ENCODE measurements around the gene TUBB4B.
"Not testable (repeated sequence)": the region's sequence is repeated elsewhere in the genome, so short reads cannot be mapped to it uniquely, and the experiment has no call there.

Gene TUBB4B

DNA sequence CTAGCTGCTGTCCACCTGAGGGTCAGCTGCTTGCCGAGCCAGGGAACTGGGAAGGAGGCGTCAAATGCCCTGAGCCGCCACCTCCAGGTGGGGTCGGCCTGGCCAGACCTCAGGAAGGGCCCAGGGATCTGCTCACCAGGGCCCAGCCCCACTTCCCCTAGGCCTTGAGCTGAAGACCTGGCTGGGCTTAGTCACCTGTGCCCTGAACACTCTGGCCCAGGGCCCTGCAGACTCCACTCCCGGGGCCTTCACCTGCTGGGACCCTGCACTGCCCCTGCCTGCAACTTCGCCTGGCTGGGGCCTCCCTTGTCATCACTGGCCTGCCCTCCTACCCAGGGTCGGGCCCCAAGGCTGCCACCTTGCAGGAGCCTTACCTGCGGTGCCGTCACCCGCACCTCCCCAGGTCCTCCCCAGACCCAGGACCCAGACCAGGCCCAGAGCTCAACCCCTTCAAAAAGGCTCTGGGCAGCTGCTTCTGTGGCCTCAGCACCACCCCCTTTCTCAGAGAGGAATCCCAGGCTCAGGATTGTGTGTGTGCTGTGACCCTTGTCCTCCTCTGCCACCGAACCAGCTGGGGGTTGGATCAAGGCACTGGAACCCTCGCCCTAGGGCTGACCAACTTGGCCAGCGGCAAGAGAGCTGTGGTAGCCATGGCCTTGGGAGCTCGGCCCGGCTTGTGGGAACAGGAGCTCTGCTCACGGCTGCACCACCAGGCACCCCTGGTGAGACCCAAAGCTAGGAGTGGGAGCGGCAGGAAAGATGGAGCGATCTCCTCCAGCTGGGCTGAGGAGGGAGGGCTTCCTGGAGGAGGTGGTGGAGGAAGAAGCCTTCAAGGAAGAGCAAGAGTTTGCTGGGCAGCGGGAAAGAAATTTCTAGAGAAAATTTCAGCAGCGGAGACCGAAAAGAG, 12.9 kb downstream of the TUBB4B start:
- DNase-seq: no peak

DNA sequence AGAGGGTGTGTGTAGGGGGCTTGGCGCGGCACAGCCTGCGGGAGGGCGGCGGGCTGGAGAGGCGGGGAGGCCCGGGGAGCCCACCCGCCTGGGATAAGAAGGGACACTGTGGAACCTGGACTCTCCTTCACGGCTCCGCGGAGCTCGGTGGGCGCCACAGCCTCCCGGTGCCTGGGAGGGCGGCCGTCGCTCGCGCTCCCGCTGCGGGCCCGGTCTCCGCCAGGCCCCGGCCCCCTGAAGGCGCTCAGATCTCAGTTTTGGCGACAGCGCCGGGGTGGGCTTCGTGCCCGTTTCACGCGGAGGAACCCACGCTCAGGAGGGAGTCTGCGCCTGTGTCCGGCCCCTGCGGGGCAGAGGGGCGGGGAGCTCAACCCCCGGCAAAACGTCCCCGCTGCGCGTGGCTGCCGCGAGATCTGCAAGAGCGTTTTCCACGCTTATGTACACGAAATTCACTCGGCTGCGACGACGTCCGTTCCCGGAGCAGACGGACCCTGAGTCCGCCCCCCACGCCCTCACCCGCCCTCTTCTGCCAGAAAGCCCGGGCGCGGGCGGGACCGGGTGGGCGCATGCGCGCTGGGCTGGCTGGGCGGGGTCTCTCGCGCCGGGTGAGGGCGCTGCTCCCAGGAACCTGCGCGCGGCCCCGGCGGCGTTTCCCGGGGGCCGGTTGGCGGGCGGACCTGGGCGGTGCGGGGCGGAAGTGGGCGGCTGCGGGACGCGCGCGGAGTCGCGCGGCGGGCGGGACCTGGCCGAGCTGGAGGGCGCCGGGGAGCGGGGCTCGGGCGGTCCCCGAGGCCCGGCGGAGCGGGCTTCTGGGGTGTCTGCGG, 13.7 kb downstream of the TUBB4B start, which contains the start of gene NELFB:
Gene NELFB (plus strand): TSS at position 704 of the 824 bp plus-strand sequence.
- peak; percentile 96 for DNase-seq

DNA sequence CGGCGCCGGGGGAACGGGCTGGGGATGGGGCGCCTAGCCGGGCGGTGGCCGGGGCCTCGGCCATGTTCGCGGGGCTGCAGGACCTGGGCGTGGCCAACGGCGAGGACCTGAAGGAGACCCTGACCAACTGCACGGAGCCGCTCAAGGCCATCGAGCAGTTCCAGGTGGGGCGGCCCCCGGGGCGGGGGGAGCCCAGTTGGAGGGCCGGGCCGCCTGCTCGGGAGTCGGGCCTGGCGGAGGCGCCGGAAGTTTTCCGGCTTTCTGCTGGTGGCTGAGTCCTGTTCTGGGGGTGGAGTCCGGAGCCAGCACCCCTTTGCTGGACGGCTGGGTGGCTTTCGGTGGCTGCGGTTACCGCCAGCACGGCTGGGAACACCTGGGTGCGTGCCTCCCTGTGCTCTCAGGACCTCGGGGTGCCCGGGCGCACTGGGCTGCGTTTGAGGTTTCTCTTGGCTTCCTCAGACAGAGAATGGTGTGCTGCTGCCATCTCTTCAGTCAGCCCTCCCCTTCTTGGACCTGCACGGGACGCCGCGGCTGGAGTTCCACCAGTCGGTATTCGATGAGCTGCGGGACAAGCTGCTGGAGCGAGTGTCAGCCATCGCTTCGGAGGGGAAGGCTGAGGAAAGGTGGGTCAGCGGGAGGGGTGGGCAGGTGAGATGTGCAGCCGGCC, 14.5 kb downstream of the TUBB4B start:
- no peak for DNase-seq

DNA sequence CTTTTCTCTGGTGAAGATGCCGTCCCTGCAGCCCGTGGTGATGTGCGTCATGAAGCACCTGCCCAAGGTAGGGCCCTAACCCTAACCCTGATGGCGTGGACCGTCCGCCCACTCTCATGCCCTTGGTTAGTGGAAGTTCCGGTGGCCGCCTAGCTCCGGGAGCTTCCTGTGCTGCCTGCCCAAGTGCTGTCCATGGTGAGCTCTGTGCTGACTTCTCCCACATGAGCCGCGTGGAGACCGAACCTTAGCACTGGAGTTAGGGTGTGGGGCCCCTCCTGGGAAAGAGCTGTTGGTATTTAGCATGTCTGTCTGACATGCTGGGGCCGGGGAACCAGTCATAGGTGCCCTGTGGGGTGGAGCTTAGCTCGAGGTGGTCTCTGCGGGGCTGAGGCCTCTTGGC, 15.3 kb downstream of the TUBB4B start:
- DNase-seq: no peak

DNA sequence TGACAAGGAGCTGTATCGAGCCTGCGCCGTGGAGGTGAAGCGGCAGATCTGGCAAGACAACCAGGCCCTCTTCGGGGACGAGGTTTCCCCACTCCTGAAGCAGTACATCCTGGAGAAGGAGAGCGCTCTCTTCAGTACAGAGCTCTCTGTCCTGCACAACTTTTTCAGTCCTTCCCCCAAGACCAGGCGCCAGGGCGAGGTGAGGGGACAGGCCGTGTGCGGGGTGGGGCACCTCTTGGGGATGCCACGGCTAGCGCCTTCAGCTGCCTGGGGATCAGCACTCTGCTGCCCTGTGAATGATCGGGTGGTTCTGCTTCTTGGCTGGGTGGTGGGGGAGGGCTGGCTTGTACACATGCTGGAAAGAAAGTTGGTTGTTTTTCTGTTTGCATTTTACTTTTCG, 15.8 kb downstream of the TUBB4B start:
- DNase-seq: no peak

DNA sequence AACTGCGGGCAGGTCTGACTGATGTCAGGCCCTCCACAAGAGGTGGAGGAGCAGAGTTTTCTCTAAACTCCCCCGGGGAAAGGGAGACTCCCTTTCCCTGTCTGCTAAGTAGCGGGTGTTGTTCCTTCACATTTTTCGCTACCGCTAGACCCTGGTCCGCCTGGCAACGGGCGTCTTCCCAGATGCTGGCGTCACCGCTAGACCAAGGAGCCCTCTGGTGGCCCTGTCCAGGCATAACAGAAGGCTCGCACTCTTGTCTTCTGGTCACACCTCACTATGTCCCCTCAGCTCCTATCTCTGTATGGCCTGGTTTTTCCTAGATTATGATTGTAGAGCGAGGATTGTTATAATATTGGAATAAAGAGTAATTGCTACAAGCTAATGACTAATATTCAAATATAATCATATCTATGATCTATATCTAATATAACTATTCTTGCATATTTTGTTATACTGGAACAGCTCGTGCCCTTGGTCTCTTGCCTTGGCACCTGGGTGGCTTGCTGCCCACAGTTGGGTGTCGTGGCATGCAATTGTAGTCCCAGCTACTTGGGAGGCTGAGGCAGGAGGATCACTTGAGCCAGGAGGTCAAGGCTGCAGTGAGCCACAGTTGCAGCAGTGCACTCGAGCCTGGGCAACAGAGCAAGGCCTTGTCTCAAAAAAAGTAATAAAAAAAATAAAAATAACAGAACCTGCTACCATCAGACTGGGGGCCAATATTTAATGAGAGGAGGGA, 21.3 kb downstream of the TUBB4B start:
- DNase-seq: not testable (repeated sequence)

DNA sequence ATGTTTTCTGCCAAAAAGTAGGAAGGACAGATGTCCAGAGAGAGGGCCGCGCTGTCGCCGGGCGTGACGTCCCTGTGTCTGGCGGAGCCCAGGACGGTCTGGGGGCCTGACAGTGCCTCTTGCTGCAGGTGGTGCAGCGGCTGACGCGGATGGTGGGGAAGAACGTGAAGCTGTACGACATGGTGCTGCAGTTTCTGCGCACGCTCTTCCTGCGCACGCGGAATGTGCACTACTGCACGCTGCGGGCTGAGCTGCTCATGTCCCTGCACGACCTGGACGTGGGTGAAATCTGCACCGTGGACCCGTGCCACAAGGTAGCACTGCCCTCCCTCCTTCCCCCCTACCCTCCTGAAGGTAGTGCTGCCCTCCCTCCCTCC, 21.8 kb downstream of the TUBB4B start:
- no peak for DNase-seq

DNA sequence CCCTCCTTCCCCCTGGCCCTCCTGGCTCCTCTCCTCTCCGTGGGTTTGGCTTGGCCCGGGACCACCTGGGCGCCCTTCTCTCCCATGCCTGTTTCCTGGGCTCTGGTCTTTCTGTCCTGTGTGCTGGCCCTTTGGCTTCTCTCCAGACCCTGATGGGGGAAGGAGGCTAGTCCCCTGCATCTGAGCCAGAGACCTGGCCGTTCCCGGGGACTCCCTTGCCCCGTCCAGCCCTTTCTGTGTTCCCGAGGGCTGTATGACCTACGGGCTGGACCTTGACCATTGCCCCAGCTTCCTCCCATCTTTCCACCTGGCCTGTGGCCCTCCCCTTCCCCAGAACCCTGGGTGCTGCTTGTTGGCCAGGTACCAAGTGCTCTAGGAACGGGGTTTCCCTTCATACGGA, 22.4 kb downstream of the TUBB4B start:
- DNase-seq: no peak

DNA sequence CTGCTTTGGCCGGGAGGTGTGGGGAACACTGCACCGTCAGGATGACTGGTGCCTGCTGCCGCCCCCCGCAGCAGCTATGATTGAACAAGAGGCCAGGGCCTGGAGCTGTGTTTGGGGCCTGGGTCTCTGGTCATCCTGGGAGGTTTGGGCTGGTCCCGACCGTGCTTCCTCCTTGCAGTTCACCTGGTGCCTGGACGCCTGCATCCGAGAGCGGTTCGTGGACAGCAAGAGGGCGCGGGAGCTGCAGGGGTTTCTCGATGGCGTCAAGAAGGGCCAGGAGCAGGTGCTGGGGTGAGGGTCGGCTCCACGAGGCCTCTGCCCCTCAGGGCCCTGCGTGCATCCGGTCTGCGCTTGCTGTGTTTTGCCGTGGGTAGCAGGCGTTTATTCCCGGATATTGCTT, 23.0 kb downstream of the TUBB4B start:
- no peak for DNase-seq

DNA sequence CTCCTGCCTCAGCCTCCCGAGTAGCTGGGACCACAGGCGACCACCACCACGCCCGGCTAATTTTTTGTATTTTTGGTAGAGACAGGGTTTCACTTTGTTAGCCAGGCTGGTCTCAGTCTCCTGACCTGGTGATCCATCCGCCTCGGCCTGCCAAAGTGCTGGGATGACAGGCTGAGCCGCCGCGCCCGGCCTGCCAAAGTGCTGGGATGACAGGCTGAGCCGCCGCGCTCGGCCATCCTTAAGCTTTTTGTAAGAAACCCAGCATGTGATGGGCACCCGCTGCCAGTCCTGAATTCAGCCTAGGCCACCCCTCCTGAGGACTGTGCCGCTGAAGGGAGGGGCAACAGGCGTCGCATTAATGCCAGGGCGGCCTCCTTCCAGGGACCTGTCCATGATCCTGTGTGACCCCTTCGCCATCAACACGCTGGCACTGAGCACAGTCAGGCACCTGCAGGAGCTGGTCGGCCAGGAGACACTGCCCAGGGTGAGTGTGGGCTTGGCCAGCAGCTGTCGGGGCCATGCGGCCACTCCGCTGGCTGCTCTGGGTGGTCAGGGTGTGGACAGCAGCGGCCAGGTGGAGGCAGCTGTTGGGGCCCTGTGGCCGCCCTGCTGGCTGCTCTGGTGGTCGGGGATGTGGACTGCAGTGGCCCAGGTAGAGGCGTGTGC, 24.5 kb downstream of the TUBB4B start:
- no peak for DNase-seq

DNA sequence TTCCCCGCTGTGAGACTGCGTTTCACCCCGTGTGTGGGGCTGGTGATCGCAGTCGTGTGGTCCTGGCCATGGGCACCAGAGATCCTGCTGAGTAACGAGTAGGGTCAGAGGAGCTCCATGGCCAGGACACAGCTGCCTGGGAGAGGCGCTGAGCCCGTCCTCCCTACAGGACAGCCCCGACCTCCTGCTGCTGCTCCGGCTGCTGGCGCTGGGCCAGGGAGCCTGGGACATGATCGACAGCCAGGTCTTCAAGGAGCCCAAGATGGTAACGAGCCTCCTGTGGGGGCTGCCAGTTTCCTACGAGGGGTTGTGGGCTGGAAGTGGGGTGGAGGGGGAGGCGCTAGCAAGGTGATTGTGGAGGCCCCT, 25.1 kb downstream of the TUBB4B start:
- no peak for DNase-seq

DNA sequence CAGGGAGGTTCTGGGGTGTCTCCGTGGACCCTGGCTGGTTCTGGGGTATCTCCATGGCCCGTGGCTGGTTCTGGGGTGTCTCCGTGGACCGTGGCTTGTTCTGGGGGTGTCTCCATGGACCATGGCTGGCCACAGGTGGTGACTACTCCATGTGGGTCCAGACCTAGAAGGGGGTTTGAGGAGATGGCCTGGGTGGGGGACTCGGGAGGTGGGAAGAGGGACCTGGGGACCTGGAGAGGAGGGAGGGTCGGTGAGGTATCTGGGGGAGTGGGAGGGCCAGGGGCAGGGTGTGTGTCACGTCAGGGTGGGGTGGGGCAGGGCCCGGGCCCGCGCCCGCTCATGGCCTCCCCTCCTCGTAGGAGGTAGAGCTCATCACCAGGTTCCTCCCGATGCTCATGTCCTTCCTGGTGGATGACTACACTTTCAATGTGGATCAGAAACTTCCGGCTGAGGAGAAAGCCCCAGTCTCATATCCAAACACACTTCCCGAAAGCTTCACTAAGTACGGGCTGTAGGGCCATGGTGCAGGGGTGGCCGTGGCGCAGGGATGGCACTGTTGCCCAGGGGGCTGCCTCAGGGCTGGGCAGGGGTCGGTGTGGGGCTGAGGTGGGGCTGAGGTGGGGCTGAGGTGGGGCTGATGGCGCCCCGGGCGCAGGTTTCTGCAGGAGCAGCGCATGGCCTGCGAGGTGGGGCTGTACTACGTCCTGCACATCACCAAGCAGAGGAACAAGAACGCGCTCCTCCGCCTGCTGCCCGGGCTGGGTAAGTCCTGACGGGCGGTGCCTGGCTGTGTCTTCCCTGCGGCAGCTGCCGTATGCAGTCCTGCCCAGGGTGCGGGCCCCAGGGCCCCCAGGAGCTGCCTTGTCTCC, 25.7 kb downstream of the TUBB4B start:
- no peak for DNase-seq

DNA sequence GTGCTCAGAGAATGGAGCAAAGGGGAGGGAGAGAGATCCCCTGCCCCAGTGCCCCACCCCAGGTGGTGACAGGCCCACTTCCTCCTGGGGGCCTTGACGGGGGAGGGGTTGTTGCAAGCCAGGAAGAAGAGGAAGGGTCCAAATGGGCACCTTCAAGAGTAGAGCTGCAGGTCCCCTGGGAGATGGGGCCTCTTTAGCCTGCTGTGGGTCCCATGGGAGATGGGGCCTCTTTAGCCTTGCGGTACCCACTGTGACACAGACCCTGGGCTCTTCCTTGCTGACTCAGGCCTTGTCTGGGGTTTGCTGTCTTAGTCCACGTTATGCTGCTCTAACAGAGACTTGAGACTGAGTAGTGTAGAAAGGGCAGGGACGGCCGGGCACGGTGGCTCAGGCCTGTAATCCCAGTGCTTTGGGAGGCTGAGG, 26.9 kb downstream of the TUBB4B start:
- no peak for DNase-seq

DNA sequence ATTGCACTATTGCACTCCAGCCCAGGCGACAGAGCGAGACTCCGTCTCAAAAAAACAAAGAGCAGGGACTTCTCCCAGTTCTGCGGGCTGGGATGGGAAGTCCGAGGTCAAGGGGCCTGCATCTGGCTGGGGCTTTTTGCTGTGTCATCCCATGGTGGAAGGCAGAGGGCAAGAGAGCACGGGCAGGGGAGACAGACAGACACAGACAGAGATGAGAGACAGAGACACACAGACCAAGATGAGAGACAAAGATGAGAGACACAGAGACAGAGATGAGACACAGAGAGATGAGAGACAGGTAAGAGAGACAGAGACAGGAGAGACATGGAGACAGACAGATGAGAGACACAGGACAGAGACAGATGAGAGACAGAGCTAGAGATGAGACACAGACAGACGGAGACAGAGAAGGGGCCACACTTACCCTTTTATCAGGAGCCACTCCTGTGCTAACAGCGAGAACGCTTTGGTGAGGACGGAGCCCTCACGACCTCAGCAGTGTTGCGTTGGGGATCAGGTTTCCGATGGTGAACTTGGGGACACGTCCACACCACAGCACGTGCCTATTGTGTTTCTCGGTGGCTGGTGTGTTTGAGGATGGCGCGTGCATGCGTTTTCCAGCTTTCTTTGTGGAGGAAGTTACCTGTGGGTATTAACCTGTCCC, 27.6 kb downstream of the TUBB4B start:
- no peak for DNase-seq

DNA sequence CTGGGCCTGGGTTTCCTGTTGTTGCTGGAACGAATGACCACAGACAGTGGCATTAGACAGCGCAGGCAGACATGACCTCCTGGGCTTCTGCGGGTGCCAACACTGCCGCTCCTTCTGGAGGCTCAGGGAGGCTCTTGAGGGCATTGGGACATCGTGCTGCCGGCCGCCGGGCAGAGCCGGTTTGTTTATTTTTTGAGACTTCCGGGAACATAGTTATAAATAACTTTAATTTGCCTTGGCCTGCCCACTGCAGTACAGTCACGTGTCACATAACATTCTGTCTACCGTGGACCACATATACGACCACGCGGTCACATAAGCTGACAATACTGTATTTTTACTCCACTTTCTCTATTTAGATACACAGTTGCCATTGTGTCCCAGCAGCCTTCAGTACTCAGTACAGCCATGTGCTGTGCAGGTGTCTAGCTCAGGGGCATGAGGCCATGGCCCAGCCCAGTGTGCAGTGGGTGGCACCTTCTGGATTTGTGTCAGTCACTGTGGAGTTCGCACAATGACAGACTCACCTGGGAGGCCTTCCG, 28.2 kb downstream of the TUBB4B start:
- no peak for DNase-seq

DNA sequence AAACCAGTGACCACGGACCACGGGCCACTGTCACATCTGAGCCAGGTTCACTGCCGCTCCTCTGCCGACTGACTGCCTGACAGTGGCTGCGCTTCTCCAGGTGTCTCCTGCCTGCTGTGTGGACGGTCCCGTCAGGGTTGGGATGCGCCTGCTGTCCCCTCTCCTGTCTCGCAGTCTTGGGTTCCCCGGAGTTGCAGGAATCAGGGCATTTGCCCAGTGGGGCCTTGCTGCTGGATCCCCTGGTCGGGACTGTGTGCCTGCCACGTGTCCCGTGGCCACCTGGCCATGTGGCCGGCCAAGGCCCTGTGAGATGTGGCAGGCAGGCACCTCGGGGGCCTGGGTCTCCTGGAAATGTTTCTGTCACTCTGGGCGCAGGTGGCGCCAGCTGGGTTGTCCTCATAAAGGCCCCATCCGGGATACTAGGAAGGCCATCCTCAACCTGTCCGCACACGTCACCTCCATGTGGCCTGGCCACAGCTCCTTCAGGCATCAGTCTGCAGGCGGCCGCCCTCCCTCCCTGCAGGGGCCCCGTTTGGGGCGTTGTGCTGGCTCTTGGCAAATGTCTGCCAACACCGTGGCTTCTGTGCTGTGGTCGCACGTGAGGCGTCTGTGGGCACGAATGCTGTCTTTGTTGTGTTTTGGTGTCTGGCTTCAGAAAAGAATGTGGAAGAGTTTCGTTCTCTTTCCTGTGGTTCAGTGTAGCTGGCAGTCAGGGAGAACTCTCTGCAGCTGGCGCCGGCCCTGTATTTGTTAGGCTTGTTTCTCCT, 30.0 kb downstream of the TUBB4B start:
- peak; percentile 19 for DNase-seq

DNA sequence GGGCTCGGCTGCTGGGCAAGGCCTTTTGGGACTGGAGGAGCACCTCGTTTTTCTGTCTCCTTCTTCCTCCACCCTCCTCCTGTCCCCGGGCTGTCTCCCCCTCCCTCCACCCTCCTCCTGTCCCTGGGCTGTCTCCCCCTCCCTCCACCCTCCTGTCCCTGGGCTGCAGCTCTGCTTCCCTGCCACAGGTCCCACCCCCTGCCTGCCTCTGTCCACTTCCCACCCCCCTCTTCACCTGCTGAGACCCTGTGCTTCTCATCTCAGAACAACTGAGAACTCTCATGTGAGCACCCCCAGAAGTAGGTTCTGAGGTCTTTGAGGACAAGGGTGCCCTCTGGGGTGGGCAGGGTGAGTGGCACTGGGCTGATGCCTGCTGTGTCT, 30.6 kb downstream of the TUBB4B start:
- no peak for DNase-seq

DNA sequence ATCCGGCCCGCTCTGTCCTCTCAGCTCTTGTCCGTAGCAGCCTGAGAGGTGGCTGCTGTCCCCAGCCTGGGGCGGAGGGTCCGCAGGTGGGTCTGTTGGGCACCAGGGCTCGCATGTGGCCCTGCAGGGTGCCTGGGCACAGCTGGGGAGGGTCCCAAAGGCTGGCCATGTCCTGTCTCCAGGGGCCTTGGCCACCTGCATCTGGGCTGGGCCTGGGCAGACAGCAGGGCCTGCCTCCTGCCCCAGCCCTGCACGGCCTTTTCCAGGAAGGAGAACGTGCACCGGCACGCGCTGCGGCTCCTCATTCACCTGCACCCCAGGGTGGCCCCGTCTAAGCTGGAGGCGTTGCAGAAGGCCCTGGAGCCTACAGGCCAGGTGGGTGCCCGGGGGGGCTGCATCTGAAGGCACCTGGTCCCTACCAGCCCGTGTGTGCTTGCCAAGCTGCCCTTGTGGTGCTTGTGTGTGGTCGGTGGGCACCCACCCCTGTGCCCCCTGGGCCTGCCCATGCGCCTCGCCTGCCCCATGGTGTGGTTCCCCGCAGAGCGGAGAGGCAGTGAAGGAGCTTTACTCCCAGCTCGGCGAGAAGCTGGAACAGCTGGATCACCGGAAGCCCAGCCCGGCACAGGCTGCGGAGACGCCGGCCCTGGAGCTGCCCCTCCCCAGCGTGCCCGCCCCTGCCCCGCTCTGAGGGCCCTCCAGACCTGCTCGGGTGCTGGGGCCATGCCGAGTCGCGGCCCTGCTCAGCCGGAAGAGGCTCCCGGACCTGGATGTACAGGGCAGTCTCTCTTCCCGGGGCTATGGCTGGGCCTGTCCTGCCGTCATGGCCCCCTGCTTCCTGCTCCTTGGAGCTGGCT, 31.4 kb downstream of the TUBB4B start:
- no peak for DNase-seq

DNA sequence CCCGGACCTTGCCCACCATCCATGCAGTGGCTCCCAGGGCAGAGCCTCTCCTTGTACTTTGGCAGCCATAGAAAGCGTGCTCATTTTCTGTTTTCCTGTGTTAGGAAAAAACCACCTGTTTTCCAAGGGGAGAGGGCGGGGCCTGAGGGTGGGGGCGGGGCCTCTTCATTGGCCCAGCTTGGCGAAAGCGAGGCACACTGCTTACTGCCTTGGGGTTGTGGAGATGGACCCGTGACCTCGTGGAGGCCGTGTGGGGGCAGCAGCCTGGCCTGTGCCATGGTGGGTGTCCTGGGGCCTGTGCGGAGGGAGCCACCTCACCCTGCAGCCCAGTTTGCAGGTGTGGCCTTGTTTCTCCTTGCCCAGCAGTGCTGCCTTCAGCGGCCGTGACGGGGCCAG, 32.0 kb downstream of the TUBB4B start:
- DNase-seq: no peak

All from activated CD4-positive, alpha-beta T cell treated with anti-CD3 and anti-CD28 coated beads, Interleukin-2, amount 50 U/mL, for 1 hour (primary cell).